NOMO-1 (cell line): ENCODE measurements around the gene DENND1A.
A peak's percentile ranks its signal among the peaks of the same experiment; 100 is the strongest.
"Not testable (repeated sequence)": the region's sequence is repeated elsewhere in the genome, so short reads cannot be mapped to it uniquely, and the experiment has no call there.

Source experiments
- DNase-seq, 2 experiments: peaks; one replicate each; lab custom pipeline; 2025; ENCODE audit not compliant: unreplicated experiment in 2 of 2; lab: John Stamatoyannopoulos, UW

DENND1A gene

DNA sequence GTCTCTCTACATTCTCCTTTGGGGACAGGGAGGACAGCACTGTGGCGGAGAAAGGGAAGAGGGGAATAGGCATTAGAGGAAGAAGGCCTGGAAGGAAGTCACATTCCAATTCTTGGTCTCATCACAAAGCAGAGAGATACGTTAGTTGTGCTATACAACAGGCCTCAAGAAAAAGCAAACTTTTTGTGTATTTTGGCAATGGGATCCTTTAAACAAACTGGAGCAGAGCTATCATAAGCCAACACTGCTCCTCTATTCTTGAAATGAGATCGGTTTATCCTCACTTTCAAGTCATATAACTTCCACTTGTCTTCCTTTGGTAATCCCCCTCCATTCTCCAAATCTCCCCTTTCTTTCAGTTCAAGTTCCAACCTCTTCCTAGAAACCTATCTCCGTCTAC is 6.5 kb downstream of the DENND1A start:
- DNase-seq: no peak

DNA sequence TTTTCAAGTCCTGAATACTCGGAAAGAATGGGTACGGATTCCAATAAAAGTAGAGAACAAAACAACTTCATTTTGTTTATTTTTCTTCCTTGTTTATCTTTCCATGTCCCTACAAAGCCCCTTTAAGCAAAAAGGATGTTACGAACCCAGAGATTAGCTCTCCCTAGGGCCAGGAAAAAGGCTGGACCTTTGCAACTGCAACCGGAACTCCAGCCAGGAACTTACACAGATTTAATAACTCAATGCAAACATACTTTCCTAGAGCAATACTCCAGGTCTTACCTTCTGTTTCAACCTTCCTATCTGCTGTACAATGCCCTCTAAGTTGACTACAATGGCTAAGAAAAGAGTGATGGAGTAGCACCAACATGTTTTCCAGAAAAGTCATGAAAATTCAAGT is 7.0 kb downstream of the DENND1A start:
- no peak for DNase-seq

DNA sequence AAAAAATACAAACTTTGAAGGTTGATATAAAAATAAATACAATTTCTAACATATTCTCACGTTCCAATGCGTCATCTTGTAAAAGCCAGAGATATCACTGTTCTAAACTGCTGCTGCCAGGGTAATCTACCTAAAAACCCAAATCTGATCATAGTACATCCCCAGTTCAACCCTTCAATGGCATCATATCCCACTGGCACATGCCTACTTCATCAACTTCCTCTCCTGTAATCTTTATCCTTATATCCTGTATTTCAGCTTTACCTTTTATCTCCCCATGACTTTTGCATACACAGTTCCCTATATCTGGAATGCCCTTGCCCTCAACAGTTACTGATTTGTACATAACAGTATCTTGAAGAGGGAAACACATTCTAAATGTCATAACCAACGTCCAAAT is 7.5 kb downstream of the DENND1A start:
- no peak for DNase-seq

DNA sequence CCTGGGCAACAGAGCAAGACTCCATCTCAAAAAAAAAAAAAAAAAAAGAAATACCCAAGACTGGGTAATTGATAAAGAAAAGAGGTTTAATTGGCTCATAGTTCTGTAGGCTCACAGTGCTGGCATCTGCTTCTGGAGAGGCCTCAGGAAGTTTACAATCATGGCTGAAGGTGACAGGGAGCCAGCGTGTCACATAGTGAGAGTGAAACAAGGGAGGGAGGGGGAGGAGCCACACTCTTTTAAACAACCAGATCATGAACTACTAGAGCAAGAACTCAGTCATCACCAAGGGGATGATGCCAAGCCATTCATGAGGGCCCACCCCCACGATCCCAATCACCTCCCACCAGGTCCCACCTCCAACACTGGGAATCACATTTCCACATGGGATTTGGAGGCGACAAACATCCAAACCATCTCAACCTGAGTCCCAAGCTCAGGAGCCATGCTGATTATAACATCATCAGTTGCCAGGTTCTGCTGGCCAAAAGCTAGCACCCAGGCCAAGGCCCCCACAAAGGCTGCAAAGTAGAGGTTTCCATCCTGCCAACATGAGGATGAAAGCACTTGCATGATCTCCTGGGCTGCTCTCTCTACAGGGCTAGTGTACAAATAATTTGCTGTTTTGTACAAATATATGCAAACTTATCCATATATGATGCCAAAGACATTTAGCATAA is 15.3 kb downstream of the DENND1A start:
- DNase-seq: no peak

DNA sequence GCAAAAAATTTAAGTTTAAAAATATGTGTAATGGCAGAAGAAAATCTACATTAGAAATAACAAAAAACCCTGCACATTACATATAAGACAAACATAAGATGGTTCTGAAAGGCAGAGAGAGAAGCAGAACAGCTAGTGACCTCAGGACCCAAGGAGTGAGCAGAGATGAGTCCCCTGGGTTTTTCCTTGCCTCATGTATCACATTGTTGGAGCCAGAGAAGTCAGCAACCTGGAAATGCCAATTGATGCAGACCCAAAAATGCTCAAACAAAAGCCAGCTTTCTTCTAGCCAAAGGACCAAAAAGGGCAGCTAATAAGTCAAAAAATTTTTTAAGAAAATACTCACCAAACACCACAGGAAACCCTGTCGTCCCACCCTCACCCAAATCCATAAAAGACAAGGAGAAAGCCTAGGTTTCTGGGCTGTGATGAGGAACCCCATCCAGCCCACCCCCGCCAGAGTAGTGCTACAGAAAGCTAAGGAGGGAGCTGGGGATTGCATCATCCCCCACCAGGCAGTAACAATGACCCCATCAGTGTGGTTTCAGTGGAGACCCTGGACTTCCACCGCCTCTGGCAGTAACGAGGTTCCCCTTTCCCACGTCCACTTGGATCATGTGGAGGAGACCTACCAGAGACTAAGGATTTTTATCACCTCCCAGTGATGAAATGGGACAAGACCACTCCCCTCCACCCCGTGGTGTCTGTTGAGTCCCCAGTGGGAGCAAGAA is 17.6 kb downstream of the DENND1A start:
- peak in 1 of 2 experiments; percentile 26 for DNase-seq

DNA sequence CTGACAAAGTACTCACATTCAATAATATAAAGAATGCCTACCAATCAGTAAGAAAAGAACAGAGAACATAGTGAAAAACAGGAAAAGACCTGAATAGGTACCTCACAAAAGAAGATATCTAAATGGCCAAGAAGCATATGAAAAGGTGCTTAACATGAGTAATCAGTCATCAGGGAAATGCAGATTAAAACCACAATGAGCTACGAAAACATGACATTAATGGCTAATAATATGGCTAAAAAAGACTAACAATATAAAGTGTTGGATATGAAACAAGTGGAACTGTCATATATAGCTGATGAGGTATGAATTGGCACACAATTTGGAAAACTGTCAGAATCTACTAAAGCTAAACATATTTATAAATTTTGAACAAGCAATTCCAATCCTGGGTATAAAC is 18.9 kb downstream of the DENND1A start:
- no peak for DNase-seq

DNA sequence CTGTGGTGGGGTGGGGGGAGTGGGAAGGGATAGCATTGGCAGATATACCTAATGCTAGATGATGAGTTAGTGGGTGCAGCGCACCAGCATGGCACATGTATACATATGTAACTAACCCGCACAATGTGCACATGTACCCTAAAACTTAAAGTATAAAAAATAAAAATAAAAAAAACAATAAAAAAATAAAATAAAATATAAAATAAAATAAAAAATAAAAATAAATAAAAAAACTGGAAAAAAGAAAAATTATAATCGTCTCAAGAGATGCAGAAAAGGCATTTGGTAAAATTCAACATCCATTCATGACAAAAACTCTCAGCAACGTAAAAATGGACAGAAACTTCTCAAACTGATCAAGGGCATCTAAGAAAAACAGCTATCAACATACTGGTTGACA is 20.7 kb downstream of the DENND1A start:
- not testable (repeated sequence) for DNase-seq

DNA sequence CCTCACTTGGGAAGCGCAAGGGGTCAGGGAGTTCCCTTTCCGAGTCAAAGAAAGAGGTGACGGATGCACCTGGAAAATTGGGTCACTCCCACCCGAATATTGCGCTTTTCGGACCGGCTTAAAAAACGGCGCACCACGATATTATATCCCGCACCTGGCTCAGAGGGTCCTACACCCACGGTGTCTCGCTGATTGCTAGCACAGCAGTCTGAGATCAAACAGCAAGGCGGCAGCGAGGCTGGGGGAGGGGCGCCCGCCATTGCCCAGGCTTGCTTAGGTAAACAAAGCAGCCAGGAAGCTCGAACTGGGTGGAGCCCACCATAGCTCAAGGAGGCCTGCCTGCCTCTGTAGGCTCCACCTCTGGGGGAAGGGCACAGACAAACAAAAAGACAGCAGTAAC is 26.4 kb downstream of the DENND1A start:
- not testable (repeated sequence) for DNase-seq

DNA sequence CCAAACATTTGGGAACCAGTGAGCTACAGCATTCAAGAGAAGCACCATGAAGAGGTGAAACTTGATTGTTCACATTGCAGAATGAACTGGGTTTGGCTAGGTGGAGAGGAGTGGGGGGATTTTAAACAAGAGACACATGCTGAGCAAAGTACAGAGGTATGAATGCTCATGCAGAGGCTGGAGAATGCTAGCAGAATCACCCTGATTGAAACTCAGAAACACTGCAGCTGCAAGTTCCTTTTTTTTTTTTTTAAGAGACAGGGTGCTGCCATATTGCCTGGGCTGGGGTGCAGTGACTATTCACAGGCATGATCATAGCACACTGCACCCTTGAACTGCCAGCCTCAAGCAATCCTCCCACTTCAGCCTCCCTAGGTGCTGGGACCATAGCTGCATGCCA is 35.1 kb downstream of the DENND1A start:
- no peak for DNase-seq

DNA sequence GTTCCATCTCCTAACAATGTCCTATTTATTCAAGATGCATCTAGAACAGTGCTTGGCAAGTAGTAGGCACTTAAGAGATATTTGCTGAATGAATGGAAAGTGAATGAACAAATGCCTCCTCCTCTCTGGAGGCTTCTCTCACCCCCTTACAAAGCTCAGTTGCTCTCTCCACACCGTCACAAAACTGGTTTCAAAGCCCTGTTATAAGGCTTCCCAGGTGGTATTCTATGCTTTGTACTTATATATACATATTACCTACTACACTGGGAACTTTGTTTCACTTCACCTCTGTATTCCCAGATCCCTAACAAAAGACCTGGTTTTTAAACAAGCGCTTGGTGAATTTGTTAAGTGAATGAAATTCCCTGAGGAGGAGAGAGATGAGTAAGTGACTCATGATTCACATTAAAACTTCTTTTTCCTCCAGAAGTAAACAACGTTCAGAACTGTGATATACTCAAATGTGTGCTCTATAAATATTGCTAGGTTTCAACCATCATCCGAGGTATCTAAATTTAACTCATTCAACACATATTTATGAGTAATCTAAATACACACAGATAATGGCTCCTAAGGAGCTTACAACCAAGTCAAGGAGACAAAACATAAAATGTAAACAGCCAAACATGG is 36.0 kb downstream of the DENND1A start:
- no peak for DNase-seq

DNA sequence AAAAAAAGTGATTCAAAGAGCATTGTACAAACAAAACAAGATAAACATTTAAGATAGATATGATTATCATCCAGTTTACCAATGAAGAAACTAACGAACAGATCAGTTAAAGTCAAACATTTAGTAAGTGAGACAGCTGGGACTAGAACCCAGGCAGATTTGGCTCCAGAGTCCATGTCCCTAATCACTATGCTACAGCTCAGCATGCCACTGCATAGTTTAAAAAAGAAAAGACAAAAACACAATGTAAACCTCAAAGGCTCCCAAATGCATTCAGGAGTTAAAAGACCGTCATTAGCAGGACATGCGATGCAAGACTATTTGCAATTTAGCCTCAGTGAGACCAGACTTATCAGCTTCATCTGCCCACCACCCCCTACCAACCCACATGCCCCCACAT is 36.8 kb downstream of the DENND1A start:
- DNase-seq: no peak

DNA sequence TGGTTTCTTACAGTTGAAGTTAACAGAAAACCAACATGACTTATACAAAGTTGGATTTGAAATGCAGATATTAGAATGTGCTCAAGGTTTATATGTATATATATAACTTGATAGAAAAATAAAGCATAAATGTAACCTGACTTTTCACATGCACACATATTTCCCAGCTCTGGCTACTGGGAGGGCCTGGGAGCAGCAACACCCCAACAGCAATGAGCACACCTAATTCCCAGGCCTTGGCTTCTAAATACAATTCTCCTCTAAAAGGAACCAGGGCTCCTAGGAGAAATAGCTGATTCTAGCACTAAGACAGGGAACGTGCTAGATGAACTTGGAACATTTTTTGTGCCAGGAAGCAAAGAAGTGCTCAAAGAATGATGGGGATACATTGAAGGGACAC is 42.1 kb downstream of the DENND1A start:
- DNase-seq: no peak

DNA sequence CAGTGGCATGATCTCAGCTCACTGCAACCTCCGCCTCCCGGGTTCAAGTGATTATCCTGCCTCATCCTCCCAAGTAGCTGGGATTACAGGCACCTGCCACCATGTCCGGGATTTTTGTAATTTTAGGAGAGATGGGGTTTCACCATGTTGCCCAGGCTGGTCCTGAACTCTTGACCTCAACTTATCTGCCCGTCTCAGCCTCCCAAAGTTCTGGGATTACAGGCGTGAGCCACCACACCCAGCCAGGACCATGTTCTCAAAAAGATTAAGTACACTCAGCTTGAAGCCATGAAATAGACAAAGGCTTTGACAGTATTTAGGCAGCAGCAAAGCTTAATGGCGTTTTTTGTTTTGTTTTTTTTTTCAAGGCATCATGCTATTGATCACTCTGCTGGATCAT is 44.1 kb downstream of the DENND1A start:
- DNase-seq: not testable (repeated sequence)

DNA sequence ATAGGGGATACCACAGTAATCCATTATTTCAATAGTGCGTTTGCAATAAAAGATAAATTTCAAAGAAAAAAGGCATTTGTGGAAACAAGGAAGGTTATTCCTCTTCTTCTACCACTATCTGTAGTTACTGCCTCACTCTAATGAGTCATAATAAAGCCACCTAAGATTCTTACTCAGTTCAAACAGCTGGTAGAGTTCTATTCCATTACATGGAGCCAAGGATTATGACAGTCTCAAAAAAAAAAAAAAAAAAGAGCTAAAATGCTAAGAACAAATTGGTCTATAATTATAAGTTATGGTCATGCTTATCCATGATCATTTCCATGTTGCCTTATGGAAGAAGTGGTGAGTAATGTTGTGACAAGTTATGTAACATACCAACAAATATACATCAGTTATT is 46.3 kb downstream of the DENND1A start:
- DNase-seq: no peak

DNA sequence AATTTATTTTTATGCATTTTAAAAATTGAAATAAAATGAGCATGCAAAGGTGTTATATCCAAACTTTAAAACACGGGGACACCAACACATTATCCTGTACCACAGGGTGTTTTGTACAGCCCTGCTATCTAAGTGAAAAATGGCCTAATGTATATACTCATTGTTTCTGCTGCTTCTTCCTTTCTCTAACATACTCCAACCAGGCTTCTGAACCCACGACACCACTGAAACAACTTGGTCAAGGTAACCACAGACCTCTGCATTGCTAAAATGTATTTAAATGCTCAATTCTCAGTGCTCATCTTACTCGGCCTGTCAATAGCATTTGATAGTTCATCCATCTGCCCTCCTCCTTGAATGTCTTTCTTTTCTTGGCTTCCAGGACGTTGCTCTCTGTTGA is 48.3 kb downstream of the DENND1A start:
- DNase-seq: no peak

DNA sequence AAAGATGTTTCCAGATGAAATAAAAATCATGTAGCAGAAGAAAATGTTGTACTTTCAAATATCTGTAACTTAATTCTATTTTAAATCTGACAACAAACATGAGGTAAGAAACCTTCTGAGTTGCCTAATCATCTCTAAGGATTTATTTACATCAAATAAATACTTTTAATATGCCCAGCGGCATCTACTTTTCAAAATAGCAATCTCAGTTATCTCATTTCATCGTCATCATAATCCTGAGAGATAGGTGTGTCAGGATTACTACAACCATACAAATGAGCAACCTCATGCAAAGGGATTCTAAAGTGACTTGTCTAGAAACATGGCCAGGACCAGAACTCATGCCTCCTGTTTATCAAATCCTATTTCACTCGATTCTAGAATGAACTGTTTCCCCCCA is 49.5 kb downstream of the DENND1A start:
- DNase-seq: no peak

DNA sequence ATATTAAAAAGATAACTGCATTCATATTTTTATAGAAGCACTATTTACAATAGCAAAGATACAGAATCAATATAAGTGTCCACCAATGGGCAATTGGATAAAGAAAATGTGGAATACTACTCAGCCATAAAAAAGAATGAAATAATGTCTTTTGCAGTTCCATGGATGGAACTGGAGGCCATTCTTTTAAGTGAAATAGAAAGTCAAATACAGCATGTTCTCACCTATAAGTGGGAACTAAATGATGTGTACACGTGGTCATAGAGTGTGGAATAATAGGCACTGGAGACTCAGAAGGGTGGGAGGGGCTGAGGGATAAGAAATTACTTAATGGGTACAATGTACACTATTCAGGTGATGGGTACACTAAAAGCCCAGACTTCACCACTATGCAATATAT is 53.2 kb downstream of the DENND1A start:
- DNase-seq: no peak

DNA sequence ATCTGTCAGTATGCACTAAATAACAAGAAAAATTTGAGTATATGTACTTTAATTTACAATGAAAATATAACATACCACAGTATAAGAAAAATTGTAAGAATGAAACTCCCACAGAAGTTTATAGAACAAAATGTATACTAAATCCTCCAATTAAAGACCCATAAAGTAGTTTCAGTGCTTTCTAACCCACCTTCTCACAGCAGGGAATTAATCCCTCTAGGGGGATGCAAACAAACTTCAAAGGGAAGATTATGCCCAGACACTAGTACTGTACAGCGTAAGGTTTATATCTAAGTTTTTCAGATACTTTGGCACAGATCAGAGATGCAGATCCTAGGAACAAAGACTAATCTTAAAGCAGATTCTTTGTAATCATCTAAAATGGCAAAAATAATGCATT is 57.2 kb downstream of the DENND1A start:
- no peak for DNase-seq

DNA sequence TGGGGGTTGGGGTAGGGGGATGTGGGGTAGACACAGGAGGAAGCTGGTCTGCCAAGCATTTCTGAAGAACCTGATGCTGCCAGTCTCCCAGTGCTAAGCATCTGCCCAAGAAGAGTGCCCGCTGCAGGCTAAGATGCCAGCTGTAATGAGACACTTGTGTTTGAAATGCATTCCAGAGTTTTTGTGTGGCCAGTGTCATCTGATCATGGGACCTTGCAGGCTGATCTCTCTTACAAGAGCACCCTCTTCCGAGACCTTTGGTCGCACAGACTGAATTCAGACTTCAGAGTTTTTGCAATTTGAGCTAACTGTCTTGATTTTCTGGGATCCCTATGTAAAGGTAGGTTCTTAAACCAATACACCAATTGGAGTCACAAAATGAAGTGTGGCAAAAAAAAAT is 58.1 kb downstream of the DENND1A start:
- DNase-seq: no peak

DNA sequence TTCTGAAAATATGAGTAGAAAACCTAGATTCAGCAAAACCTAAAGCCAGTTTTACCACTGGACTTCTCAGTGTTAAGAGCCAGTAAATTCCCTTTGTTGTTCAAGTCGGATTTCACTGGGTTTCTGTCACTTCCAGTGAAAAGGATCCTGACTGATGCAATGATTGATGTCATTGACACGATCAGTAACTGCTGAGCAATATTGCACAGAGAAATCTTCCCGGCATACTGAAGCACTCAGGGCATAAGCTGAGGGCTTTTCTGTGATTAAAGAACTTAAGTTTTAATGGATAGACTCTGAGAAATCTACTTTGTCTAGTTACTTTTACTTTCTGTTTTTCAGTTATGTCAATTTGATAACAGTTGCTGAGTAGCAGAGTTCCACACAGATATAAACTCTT is 61.9 kb downstream of the DENND1A start:
- DNase-seq: no peak

DNA sequence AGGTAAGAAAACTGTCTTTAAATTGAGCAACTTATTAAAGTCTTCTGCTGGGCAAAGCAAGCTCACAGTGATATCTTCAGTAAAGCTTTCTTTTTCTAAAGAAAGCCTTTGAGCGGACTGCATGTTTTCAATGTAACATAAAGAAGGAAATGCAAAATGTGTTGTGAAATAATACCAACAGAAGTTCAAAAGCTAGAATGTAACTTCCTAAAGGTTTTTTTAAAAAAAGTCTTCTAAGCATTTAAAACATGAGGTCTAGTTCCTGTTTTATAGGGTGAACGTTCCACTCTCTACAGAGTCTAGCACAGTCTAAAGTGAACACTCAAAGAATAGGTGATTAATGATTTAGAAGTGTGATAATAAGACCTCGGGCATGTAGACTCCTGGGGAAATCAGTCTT is 62.9 kb downstream of the DENND1A start:
- DNase-seq: peak; percentile 64 to 98

DNA sequence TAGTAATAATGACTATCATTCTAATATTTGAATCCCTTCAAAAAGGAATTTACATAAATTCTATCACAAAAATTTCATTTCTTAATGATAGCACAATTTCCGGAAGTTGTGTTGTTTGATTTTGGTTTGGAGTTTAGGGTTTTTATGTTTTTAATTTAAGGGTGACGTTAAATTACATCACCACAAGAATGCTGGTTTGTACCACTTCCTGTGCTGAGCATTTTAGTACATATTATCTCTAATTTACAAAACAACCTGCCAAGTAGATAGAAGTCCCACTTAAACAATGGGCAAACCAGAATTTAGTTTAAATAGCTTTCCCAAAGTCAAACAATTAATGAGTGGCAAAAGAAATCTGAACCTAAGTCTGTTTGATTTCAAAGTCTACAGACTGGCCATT is 63.4 kb downstream of the DENND1A start:
- DNase-seq: peak in 1 of 2 experiments; percentile 22
